Breast epithelium (tissue), 4 donors: ENCODE results near the gene THADA. TPM values are rescaled to one million over a fixed set of nuclear protein-coding genes. Genes with fewer than 3 reads are reported as not detected.

Experiments
- DNase-seq, 2 donors: peaks; one replicate each; pipeline ENCODE4 v3.0.0-alpha.2; 2019; ENCODE audit warnings: low spot score in 2 of 2
- H3K27ac ChIP-seq, 2 donors: fragments of 200-600 bp; sonication (generic) in 1 of 2; one replicate each; pipeline ENCODE4 v1.5.1; 2016 to 2019; ENCODE audit warnings: mild to moderate bottlenecking in 1 of 2
- H3K27me3 ChIP-seq, 2 donors: fragments of 200-600 bp; sonication (generic) in 1 of 2; one replicate each; pipeline versions ENCODE4 v1.5.1 to v1.6.0; 2017 to 2019; ENCODE audit warnings: control low read depth in 1 of 2, mild to moderate bottlenecking in 1 of 2
- H3K36me3 ChIP-seq: fragments of 200-600 bp; one replicate; pipeline ENCODE4 v1.5.1; 2019
- H3K4me1 ChIP-seq, 2 donors: fragments of 200-600 bp; sonication (generic); one replicate each; pipeline ENCODE4 v1.5.1; 2016 to 2019; ENCODE audit warnings: control low read depth in 1 of 2
- H3K4me3 ChIP-seq, 3 donors: fragments of 200-600 bp; sonication (generic); 1 replicate in 2 of 3; 2 replicates in 1 of 3; pipeline ENCODE4 v1.5.1; 2016 to 2019; ENCODE audit warnings: mild to moderate bottlenecking in 3 of 3, moderate library complexity in 2 of 3
- H3K9me3 ChIP-seq, 2 donors: fragments of 200-600 bp; sonication (generic) in 1 of 2; one replicate each; pipeline ENCODE4 v1.5.1; 2016 to 2019; ENCODE audit warnings: control low read depth in 1 of 2
- CTCF ChIP-seq, 3 donors: fragments of 450-650 bp; IDR thresholded peaks; one replicate each; pipeline ENCODE4 v1.5.1; 2016 to 2017; ENCODE audit warnings: antibody characterized with exemption in 3 of 3, mild to moderate bottlenecking in 3 of 3, moderate library complexity in 3 of 3
- POLR2A ChIP-seq: fragments of 450-650 bp; IDR thresholded peaks from one replicate; pipeline ENCODE4 v1.6.1; 2016; ENCODE audit warnings: antibody characterized with exemption, mild to moderate bottlenecking, moderate library complexity
- POLR2AphosphoS5 ChIP-seq, 3 donors: sonication (generic); formaldehyde crosslinking; IDR thresholded peaks; one replicate each; pipeline ENCODE4 v1.6.1; 2017; ENCODE audit warnings: antibody characterized with exemption in 3 of 3
- intact Hi-C: fragments of 100-400 bp; cut with DNase I; formaldehyde crosslinking; loops from one replicate; pipeline ENCODE4 v1.15.1; 2023; ENCODE audit warnings: low total_unique reads
- total RNA-seq, 3 donors: library from RNA; depleted of rRNA; stranded (reverse); fragments of >200 nt; gene quantifications; one replicate each; pipeline ENCODE4 v1.1.0, GENCODE V29; 2016

THADA gene
- total RNA-seq, 3 donors from 2014 or later: 41.1 to 60.6 (median 49.5) TPM

DNA sequence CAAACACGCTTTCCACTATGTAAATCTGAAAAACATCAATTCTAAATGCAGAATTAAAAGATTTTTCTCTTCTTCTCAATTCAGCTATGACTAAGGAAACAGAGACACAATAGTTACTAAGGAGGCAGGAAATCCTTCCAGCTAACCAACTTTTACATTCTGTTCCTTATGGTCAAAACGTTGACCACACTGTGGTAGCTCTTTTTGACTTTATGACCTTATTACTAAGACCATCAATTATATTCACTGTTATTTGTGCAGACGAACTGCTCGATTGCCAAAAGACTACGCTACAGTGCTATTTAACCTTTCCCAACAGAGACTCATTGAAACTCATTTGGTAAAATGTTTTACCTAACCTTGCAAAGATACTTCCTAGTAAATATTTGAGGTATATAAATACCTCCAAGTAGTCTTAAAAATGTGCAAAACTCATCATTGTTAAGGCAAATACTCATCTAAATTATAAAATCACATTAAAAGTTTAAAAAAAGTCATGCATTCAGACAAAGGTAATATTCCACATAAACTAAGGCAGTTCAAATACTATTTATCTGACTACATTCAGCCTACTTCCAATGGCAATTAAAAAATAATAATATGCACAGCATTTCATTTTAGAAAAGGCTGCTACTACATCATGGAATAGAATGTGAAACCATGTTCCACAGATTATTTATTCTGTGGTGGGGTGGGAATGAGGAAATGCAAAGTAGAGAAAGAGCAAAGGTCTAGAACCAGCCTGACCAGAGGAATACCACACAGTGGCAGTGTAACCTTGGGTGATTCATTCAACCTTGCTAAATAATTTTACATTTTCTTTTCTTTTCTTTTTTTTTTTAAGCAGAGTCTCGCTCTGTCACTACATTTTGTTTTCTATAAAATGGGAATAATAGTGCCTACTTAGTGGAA, 139.9 kb downstream of the THADA start:
- no peaks in the 10 kb centered on the region for H3K36me3 ChIP-seq
- no peak overlapping the region for H3K4me3 ChIP-seq
- H3K9me3 ChIP-seq: no peaks in the 10 kb centered on the region
- H3K27me3 ChIP-seq: no peaks in the 10 kb centered on the region
- H3K4me1 ChIP-seq: peaks cover 3 to 17% of the 10 kb centered on the region in 2 donors
- H3K27ac ChIP-seq: peak overlapping the region in 1 of 2 donors; percentile 2
- intact Hi-C loops: no loop called here
- TF ChIP-seq CTCF (IDR thresholded peaks at IDR 0.05): no peak
- no peak for TF ChIP-seq POLR2AphosphoS5 (IDR thresholded peaks at IDR 0.05)
- no peak for TF ChIP-seq POLR2A
- no peak for DNase-seq

- H3K27me3 ChIP-seq: no peaks in the 10 kb centered on the region
- no peaks in the 10 kb centered on the region for H3K9me3 ChIP-seq
- DNase-seq: no peak
- no peak overlapping the region for H3K4me3 ChIP-seq
- intact Hi-C loops: no loop called here
- TF ChIP-seq CTCF (IDR thresholded peaks at IDR 0.05) (no peak), POLR2A (no peak), POLR2AphosphoS5 (IDR thresholded peaks at IDR 0.05) (no peak)
- peaks cover 3 to 10% of the 10 kb centered on the region in 2 donors for H3K4me1 ChIP-seq
- no peaks in the 10 kb centered on the region for H3K36me3 ChIP-seq
- H3K27ac ChIP-seq: no peak overlapping the region
Measured at GRCh38 chr2:43455296-43455695, 140.5 kb downstream of the THADA start.

GRCh38 chr2:43454791-43455190, 141.0 kb downstream of the THADA start:
- no peak for DNase-seq
- intact Hi-C loops: no loop called here
- Histone ChIP-seq H3K27me3 (no peaks in the 10 kb centered on the region), H3K36me3 (no peaks in the 10 kb centered on the region), H3K27ac (no peak overlapping the region), H3K9me3 (no peaks in the 10 kb centered on the region), H3K4me3 (no peak overlapping the region), H3K4me1 (peaks cover 3 to 10% of the 10 kb centered on the region in 2 donors)
- no peak for TF ChIP-seq CTCF (IDR thresholded peaks at IDR 0.05)
- no peak for TF ChIP-seq POLR2A
- no peak for TF ChIP-seq POLR2AphosphoS5 (IDR thresholded peaks at IDR 0.05)

DNA sequence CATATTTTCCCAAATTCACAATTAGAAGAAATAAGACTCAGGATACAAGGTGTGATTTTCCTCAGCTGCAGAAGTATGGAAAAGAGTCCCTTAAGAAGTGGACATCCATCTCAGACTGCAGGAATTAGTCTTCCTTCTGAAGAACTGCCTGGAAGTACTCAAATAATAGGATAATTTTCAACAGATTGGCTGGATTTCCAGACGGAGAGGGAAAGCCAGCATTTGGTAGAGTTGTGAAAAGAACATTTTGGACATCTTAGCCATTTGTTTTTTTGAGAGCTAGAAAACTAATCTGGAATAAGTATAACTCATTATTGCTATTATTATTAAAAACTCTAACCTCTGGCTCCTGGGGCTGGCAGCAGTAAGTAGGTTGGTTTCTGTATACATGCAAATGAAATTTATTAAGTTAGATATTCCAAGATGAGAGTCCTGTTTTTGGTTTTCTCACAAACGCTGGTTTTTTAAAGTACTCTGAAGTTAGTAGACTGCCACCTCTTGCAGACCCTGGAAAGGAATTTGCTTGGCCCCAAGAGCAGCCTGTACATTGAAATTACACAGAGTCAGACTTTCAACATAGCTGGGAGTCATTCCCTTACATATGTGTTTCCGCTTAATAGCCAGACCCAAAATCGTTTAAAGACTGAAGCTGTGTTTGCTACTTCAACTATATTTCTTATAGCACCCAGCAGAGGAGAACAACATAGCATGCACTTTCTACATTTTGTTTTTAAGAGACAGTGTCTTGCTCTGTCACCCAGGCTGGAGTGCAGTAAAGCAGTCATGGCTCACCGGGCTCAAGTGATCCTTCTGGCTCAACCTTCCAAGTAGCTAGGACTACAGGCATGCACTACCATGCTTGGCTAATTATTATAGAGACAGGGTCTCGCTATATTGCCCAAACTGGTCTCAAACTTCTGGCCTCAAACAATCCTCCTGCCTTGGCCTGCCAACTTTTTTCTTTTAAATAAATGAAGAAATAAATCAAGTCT, 142.4 kb downstream of the THADA start:
- TF ChIP-seq POLR2A (no peak), CTCF (IDR thresholded peaks at IDR 0.05) (no peak), POLR2AphosphoS5 (IDR thresholded peaks at IDR 0.05) (no peak)
- intact Hi-C loops: no loop called here
- H3K36me3 ChIP-seq: no peaks in the 10 kb centered on the region
- peak overlapping the region; percentile 2 to 41 for H3K27ac ChIP-seq
- no peaks in the 10 kb centered on the region for H3K9me3 ChIP-seq
- no peaks in the 10 kb centered on the region for H3K27me3 ChIP-seq
- no peak overlapping the region for H3K4me3 ChIP-seq
- no peak for DNase-seq
- peaks cover 0 to 6% of the 10 kb centered on the region in 2 donors for H3K4me1 ChIP-seq
